C1 segment of cervical spinal cord (tissue), 14 donors: ENCODE results near the gene ABCC6.
"Not testable (repeated sequence)": the region's sequence is repeated elsewhere in the genome, so short reads cannot be mapped to it uniquely, and the experiment has no call there.

Experiments
- DNase-seq, 14 donors: peaks; one replicate each; lab custom pipeline; 2025; lab: John Stamatoyannopoulos, UW

The ABCC6 gene

DNA sequence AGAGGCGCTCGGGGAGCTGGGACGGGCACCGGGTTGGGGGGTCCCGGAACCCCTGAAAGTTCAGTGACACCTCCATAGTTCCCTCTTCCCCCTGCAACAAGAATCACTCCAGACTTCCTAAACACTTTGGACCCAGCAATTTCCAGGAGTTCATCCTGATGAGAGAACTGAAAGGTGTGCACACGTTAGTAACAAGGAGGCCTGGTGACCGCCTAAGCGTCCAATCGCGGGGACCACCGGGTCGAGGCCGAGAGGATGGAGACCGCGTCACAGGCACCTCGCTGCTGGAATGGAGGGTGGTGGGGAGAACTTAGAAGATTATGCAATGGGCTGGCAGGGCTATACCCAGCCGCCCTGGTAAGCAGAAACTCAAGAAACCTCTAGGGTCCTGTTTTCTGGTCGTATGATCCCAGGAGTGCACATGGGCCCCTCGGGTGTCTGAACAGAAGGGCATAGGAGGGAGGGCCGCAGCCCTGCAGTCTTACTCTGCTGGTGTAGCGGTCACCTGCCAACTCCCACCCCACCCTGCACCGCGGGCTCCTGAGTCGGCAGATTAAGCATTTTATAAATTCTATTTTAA is 458 bp upstream of the ABCC6 start:
- not testable (repeated sequence) for DNase-seq

- DNase-seq = not testable (repeated sequence)
These were observed 1.9 kb downstream of the ABCC6 start for GRCh38 chr16:16221382-16221781.

GRCh38 chr16:16220449-16220848 is 2.8 kb downstream of the ABCC6 start:
- DNase-seq = not testable (repeated sequence)

DNA sequence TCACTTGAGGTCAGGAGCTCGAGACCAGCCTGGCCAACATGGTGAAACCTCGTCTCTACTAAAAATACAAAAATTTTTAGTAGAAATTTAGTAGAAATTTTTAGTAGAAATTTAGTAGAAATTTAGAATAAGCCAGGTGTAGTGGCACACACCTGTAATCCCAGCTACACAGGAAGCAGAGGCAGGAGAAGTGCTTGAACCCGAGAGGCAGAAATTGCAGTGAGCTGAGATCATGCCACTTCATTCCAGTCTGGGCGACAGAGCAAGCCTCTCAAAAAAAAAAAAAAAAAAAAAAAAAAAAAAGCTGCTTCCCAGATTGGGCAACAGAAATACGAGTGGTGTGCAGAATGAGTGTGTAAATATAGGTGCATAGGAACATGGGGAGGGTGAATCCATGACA is 4.5 kb downstream of the ABCC6 start:
- not testable (repeated sequence) for DNase-seq

- DNase-seq = not testable (repeated sequence)
These were observed 4.9 kb downstream of the ABCC6 start for GRCh38 chr16:16218349-16218748.

DNA sequence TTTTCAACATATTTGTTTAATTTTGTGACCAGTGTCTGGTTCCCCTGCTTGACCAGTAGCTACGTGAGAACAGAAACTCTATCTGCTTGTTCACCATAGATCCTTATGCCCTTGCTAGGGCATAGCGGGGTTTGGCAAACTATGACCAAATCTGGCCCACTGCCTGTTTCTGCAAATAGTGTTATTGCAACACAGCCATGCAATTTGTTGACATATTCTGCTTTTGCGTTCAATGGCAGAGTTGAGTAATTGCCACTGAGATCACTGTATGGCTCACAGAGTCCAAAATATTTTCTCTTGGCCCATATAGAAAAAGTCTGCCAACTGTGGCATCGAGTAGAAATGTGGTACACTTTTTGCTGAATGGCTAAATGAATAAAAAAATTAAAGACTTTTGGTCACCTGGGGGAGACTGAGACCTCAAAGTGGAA is 9.4 kb downstream of the ABCC6 start:
- DNase-seq = not testable (repeated sequence)

GRCh38 chr16:16211404-16211803 is 11.9 kb downstream of the ABCC6 start:
- DNase-seq = not testable (repeated sequence)

DNA sequence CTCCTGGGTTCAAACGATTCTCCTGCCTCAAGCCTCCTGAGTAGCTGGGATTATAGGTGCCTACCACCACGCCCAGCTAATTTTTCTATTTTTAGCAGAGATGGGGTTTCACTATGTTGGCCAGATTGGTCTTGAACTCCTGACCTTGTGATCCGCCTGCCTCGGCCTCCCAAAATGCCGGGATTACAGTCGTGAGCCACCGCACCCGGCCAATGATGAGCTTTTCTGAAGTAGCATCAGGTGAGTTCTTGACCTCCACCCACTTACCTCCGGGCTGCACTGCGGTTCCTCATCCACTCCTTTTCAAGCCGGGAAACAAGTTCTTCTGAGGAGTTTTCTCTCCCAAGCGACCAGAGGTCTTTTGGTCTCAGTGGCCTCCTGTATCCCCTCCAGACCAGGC is 14.8 kb downstream of the ABCC6 start:
- DNase-seq = not testable (repeated sequence)

- not testable (repeated sequence) for DNase-seq
These were observed 15.4 kb downstream of the ABCC6 start for GRCh38 chr16:16207787-16208334.

DNA sequence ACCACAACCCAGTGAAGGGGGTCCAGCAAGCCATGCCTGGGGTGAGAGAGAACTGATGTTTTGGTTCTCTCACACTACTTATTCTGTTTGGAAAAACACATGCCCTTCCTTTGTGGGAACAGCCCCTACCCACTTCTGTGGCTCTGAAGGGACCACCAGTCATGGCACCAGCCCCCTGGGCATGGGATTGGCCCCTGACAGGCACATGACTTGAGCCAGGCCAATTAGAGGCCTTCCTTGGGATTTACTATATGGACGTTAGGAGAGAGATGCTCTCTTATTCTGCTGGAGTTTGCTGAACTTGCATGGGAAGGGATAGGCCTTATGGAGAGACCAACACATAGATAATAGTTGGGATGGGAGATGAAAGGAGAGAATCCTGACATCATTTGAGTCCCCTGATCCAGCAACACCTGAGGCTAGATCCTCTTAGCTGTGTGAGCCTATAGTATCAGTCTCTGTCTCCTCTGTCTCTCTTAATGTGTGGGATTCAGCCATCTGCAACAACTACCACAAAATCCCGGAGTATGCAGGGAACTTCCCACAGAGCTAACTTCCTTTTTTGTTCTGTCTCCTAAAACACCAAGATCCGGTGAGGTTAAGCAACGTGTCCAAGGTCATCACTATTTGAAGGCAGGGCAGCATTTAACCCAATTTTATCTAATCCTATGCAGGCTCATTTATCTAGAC is 16.1 kb downstream of the ABCC6 start:
- not testable (repeated sequence) for DNase-seq

DNA sequence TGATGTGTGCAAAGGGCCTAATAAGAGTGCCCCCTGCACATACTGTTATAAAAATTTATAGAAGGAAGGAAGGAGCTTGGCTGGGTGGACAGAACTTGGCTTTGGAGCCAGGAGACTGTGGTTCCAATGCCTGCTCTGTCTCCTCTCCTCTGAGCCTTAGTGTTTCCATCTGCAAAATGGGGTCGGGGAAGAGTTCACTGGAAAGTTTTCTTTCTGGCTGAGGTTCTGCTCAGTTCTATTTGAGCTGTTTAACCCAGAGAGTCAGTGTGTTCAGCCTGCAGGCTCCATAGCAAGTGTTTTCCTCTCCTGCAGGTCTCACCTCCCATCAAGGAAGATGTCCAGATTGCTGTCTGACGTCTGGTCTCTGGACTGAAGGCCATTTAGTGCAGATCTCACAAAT is 17.4 kb downstream of the ABCC6 start:
- not testable (repeated sequence) for DNase-seq

DNA sequence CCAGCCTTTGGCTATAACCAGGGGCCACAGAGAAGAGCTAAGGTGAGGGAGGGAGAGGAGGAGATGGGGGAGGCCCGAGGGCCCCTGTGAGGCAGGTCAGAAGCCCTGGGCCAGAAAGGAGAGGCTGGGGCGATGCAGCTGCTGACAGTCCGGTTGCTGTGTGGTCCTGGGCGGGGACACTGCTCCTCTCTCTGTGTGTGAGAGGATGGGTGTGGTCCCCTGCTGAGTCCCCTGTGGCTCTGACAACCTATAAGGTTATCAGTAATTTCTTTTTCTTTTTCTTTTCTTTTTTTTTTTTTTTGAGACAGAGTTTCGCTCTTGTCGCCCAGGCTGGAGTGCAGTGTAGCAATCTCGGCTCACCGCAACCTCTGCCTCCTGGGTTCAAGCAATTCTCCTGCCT is 18.7 kb downstream of the ABCC6 start:
- DNase-seq = not testable (repeated sequence)

- DNase-seq = not testable (repeated sequence)
These were observed 19.8 kb downstream of the ABCC6 start for GRCh38 chr16:16203494-16203893.

DNA sequence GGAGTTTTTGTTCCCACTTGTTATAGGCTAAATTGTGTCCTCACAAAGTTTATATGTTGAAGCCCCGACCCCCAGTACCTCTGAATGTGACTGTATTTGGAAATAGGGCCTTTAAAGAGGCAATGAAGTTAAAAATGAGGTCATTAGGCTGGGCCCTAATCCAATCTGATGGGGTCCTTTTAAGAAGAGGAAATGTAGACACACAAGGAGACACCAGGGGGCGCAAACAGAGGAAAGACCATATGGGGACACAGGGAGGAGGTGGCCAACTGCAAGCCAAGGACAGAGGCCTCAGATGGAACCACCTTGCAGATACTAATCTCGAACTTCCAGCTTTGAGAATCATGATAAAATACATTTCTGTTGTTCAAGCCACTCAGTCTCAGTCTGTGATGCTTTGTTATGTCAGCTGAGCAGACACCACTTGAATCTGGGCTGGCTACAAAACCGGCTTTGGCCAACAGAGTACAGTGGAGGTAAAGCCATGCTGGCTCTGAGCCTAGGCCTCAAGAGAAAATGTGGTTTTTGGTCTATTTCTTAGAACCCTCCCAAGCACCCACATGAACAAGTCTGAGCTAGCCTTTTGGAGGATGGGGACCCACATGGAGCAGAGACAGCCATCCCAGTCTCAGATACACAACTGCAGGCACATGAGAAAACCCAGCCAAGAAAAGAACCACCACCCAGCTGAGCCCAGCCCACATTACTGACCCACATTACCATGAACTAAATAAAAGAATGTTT is 20.7 kb downstream of the ABCC6 start:
- DNase-seq = not testable (repeated sequence)

DNA sequence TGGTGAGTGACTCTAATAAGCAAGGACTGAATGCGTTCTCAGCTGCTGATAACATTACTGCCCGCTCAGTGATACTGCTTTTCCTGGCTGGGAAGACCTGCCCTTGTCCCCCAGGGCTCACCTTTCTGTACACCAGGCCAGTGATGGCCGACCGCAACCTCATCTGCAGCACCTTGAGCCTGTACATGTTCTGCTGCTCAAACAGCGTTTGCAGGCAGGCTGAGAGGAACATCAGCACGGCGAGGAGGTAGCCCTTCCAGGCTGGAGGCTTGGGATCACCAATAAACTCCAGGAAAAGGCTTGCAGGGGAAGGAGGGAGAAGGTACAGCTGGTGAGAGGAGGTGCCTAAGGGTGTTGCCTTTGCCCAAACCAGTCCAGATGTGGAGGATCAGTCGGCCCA is 21.4 kb downstream of the ABCC6 start:
- DNase-seq = not testable (repeated sequence)

- not testable (repeated sequence) for DNase-seq
These were observed 22.9 kb downstream of the ABCC6 start for GRCh38 chr16:16200391-16200790.

- DNase-seq = not testable (repeated sequence)
These were observed 23.9 kb downstream of the ABCC6 start for GRCh38 chr16:16199428-16199827.

DNA sequence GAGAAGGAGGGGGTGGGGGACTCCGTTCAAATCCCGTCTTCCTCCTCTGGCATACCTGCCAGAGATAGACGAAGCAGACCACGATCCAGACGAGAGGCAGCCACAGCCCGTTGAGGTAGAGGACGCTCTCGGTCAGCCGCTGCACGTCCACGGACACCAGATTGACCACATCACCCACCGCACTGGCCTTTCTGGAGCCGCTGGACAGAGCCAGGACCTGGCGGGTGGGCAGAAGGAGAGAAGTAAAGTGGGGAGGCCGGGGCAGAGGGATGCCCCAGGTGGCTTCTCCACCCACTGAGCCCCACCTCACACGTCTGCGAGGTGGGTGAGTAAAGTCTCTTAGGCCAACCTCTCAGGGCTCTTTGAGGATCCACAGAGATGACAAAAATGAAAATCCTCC is 25.3 kb downstream of the ABCC6 start:
- DNase-seq = no peak

DNA sequence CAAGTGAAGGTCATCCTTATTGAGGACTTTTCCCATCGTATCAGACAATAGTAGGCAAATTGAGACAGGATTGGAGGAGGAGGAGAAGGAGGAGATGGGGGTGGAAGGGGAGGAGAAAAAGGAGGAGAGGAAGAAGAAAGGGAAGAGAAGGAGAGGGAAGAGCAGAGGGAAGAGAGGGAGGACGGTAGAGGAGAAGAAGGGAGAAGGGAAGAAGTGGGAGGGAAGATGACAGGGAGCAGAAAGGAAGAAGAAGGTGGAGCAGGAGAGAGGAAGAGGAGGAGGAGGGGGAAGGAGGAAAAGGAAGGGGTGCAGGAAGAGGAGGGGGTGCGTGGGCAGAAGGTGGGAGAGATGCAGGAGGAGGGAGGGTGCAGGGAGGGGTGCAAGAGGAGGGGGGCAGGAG is 26.0 kb downstream of the ABCC6 start:
- no peak for DNase-seq

GRCh38 chr16:16196099-16196498 is 27.2 kb downstream of the ABCC6 start:
- DNase-seq = no peak

DNA sequence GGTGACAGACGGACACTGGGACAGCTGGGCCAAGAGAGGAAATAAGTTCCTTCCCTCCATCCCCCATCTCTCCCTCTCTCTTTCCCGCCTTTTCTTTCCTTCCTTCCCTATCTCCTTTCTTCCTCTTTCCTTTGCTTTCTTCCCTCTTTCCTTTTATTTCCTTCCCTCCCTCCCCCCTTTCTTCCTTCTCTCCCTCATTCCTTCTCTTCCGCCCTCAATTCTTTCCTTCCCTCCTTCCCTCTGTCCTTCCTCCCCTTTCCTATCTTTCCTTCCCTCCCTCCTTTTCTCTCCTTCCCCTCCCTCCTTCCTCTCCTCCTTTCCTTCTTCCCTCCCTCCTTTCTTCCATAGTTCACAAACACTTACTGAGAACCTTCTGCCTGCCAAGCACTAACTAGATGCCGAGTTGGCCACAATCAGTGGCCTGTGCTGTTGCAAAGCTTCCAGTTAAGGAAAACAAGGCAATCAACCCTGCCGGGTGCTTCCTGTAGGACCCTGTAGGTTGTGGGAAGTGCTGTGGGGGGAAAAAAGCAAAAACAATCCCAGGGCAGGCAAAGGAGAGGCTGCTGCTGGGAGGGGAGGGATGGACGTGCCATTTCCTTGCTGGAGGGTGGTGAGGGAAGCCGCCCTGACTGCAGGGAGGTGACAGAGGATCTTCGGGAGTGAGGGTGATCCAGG is 31.7 kb downstream of the ABCC6 start:
- no peak for DNase-seq

DNA sequence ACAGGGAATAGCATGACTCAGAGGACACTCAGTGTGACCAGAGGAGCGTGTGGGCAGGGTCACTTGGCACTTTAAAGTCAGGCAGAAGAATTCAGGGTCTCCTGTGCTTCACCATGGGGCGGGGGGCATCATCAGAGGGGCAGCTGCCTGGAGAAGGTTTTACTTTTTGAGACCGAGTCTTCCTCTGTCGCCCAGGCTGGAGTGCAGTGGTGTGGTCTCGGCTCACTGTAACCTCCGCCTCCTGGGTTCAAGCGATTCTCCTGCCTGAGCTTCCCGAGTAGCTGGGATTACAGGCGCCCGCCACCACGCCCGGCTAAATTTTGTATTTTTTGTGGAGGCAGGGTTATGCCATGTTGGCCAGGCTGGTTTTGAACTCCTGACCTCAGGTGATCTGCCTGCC is 32.3 kb downstream of the ABCC6 start:
- not testable (repeated sequence) for DNase-seq
